GM12873 (cell line): ENCODE data around the gene DPP4.

Experiments
- TF ChIP-seq, protein P1 (sequence below): IDR thresholded peaks from 2 replicates; pipeline ENCODE4 v1.5.1; 2012; ENCODE audit warnings: low read depth, mild to moderate bottlenecking, moderate library complexity, low read length, control low read depth; ENCODE audit not compliant: insufficient read depth; ENCODE audit errors: missing control alignments

The DPP4 gene

DNA sequence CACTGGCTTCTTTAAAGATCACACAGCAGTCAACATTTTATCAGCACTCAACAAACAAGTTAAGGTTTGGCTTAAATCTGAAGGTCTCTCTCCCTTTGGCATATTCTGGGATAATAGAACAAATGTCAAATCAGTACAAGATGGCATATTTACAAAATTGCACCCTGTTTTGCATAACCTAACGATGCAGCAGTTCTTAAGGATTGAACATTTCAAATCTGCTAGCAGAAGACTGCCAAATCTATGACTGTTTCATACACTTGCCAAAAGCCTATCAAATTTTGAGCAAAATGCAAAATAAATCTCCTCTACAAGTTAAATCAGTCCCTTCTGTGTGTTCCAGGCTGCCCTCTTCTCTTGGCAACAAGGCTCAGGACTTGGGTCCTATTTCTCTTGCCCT, 73.6 kb downstream of the DPP4 start:
- TF ChIP-seq, protein P1, sequence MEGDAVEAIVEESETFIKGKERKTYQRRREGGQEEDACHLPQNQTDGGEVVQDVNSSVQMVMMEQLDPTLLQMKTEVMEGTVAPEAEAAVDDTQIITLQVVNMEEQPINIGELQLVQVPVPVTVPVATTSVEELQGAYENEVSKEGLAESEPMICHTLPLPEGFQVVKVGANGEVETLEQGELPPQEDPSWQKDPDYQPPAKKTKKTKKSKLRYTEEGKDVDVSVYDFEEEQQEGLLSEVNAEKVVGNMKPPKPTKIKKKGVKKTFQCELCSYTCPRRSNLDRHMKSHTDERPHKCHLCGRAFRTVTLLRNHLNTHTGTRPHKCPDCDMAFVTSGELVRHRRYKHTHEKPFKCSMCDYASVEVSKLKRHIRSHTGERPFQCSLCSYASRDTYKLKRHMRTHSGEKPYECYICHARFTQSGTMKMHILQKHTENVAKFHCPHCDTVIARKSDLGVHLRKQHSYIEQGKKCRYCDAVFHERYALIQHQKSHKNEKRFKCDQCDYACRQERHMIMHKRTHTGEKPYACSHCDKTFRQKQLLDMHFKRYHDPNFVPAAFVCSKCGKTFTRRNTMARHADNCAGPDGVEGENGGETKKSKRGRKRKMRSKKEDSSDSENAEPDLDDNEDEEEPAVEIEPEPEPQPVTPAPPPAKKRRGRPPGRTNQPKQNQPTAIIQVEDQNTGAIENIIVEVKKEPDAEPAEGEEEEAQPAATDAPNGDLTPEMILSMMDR: no peak

DNA sequence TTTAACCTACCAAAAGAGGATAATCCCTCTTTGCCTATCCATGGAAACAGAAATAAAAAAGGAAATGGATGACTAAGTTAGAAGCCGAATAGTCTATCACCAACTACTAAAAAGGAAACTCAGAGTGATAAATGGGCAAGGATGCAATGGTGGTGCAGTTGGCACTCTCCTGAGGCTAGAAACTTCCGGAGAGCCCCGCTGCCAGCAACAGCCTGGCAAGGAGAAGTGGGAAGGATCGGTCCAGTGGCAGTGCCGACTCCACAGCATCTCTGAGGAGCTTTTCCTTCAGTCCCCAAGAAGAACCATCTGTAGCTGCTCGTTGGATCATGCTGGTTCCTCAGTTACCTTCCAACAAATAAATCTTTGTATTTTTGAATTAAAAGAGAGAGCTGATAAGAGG, 74.7 kb downstream of the DPP4 start:
- TF ChIP-seq, protein P1: no peak

DNA sequence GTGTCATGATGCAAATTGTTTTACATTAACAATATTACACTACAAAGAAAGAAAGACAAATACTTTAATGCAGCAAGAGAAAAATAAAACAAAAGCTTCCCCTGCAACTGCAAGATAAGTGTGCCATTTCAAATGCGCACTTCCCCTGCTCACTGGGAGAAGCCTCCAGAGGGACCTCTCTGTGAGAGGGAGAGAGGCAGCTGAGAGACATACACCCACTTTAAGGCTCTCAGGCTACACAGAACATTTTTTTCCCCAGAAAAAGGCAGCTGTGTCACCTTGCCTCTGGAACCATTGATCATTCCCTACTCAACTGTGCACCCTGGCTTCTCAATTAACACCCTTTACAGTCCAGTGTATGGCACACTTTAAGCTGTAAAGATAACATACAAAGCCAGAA, 75.2 kb downstream of the DPP4 start:
- TF ChIP-seq, protein P1: no peak

DNA sequence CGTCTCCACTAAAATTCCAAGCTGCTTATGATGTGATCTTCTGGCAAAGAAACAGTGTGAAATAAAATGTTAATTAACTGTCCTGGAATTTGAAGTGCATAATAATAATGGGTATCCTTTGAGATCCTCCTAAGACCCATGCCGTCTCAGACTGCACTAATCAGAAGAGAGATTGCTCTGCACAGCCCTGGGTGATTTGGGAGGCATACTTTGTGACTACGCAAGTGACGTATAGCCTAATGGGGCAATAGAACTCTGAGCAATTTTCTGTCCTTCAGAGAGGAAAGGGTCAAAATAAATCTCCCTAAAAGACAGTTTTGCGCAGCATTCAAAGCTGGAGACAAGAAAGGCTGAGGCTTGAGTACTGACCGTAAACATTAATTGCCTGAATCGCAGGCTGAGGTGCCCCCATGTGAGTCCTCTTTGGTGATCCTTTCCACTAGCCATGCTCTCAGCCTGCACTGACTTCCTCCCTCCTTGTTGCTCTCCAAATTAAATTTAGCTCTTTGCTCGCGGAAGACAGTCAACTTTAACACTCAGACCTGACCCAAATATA, 76.0 kb downstream of the DPP4 start:
- TF ChIP-seq, protein P1: no peak

DNA sequence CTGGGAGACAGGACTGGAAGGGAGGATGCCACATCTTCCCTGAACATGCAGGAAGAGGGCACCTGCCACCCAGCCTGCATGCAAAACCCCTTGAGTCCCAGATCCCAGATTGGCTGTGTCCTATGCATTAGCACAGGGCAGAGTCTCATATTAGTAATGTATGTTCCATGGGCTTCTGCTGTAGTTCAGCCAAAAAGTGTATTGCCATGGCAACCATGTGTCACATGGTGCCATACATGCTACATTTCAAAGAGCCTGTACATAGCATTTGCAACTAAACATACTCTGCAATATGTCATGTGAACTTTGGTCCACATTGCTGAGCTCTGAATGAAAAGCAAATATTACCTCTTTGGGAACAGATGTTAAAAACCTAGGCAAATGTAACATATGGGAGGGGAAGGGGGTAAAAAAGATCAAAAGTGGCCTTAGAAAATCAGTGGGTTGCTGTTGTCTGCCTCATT, 78.4 kb downstream of the DPP4 start:
- TF ChIP-seq, protein P1: no peak

DNA sequence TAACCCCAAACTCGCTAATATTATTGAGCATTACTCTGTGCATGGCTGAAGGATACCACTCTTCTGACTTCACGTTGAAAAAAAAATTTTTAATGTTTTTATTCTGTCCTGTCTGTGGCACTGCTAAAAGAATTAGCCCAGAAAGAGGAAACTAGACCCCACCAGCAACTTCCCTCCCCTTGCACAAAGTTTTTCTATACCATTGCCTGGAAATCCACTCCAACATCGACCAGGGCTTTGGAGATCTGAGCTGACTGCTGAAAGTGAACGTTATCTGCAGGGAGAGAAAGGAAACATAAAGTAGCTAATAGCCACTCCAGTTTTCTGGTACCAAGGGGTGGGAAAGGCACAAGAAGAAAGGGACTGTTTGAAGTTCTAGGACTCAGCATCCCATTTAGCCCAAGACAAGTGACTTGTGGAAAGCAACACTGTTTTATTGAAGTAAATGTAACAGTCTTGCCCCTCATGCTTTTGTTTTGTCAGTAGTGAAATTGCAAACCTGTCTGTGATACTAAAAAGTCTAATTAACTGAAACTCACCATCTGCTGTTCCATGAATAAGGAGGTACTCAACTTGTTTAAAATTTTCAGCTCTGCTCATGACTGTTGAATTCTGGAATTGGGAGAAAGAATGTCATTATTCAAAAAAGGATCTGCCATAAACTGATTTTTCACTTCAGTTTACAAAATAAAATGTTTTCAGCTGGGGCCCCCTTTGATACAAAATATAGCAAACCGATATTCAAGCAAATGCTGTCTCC, 79.1 kb downstream of the DPP4 start:
- TF ChIP-seq, protein P1: no peak

DNA sequence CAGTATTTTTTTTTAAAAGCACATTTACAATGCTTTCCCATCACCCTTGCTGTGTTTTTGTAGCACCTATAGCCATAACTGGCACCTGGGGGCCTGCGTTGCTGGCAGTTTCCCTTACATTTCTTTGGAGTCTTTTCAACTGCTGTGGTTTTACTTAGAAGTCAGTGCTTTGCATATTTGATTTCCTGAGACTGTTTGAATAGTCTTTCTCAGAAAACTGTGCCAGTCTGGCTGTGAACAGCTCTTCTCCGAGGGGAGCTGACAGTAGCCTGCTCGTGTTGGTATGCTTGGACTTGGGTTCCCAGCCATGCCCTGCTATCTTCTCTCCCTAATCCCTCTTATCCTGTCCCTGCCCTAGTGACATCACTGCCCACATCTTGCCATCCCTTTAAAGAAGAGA, 81.5 kb downstream of the DPP4 start:
- TF ChIP-seq, protein P1: no peak
